ENCODE results near the gene ADGRE3.
"Not testable (repeated sequence)": the region's sequence is repeated elsewhere in the genome, so short reads cannot be mapped to it uniquely, and the experiment has no call there.

ADGRE3 gene

DNA sequence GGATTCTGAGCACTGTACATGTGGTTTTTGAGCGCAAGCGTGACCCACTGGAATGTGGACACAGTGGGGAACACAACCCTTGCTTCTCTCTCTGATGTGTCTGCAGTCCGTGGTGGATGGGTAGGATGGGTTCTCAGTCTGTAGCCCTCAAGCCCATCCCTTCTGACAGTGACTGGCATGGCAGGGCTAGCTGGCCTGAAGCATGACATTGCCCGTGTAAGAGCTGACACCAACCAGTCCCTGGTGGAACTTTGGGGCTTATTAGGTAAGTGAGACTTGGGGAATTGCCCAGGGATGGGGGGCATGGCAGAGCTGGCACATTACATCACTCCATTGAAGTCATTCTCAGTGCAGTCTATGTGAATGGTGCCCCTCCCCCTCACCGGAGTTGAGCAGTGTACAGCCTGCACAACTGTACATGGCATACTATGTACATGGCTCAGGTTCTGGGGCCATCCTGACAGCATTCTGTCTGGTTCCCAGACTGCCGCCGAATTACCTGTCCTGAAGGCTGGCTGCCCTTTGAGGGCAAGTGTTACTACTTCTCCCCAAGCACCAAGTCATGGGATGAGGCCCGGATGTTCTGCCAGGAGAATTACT lies 75.0 kb downstream of the ADGRE3 start:
- intact Hi-C loops (cut with DNase I; ENCODE audit: low total_unique reads), result no loop called here

GRCh38 chr19:14595558-14595957 lies 79.1 kb downstream of the ADGRE3 start:
- H3K4me3 ChIP-seq, result no peak overlapping the region
- H3K27me3 ChIP-seq, result peaks cover 0 to 11% of the 10 kb centered on the region in 2 donors
- no peaks in the 10 kb centered on the region for H3K9me3 ChIP-seq
- TF ChIP-seq, protein P1, sequence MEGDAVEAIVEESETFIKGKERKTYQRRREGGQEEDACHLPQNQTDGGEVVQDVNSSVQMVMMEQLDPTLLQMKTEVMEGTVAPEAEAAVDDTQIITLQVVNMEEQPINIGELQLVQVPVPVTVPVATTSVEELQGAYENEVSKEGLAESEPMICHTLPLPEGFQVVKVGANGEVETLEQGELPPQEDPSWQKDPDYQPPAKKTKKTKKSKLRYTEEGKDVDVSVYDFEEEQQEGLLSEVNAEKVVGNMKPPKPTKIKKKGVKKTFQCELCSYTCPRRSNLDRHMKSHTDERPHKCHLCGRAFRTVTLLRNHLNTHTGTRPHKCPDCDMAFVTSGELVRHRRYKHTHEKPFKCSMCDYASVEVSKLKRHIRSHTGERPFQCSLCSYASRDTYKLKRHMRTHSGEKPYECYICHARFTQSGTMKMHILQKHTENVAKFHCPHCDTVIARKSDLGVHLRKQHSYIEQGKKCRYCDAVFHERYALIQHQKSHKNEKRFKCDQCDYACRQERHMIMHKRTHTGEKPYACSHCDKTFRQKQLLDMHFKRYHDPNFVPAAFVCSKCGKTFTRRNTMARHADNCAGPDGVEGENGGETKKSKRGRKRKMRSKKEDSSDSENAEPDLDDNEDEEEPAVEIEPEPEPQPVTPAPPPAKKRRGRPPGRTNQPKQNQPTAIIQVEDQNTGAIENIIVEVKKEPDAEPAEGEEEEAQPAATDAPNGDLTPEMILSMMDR (IDR thresholded peaks at IDR 0.05), result no peak
- intact Hi-C loops (cut with DNase I; ENCODE audit: low total_unique reads), result no loop called here
- H3K36me3 ChIP-seq, result no peaks in the 10 kb centered on the region
- H3K27ac ChIP-seq, result no peak overlapping the region
- H3K4me1 ChIP-seq, result no peaks in the 10 kb centered on the region
- DNase-seq, result no peak

More for the DNA sequence above, 75.0 kb downstream of the ADGRE3 start:
- no peak for DNase-seq
- TF ChIP-seq, protein P1 (IDR thresholded peaks at IDR 0.05), result no peak
- Histone ChIP-seq H3K4me3 (no peak overlapping the region), H3K27ac (no peak overlapping the region), H3K4me1 (no peaks in the 10 kb centered on the region), H3K36me3 (no peaks in the 10 kb centered on the region), H3K9me3 (peaks cover 0 to 4% (median 0%) of the 10 kb centered on the region in 3 donors), H3K27me3 (peaks cover 0 to 6% of the 10 kb centered on the region in 2 donors)

- intact Hi-C loops (cut with DNase I; ENCODE audit: low total_unique reads); H3K27me3 ChIP-seq; H3K9me3 ChIP-seq; DNase-seq; H3K4me1 ChIP-seq; H3K27ac ChIP-seq; H3K4me3 ChIP-seq; H3K36me3 ChIP-seq: not testable (repeated sequence)
Measured at GRCh38 chr19:14589433-14589832, 85.2 kb downstream of the ADGRE3 start.

DNA sequence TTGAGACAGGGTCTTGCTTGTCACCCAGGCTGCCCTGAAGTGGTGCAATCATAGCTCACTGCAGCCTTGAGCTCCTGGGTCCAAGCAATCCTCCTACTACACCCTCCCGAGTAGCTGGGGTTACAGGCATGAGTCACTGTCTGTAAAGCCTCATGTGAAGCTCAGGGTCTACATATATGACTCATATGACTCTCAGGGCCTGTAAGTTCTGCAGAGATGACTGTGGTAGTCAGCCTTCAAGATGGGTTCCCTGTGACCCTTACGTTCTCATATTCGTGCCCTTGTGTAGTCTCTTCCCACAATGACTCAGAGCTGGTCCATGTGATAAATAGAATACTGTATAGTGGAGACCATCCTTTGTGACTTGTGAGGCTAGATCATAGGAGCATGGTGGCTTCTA lies 89.5 kb downstream of the ADGRE3 start:
- DNase-seq; H3K27me3 ChIP-seq; H3K9me3 ChIP-seq; H3K4me3 ChIP-seq; intact Hi-C loops (cut with DNase I; ENCODE audit: low total_unique reads); H3K36me3 ChIP-seq; H3K4me1 ChIP-seq; H3K27ac ChIP-seq: not testable (repeated sequence)

GRCh38 chr19:14584372-14584771 lies 90.3 kb downstream of the ADGRE3 start:
- DNase-seq; H3K4me1 ChIP-seq; H3K36me3 ChIP-seq; H3K9me3 ChIP-seq; intact Hi-C loops (cut with DNase I; ENCODE audit: low total_unique reads); H3K27me3 ChIP-seq; H3K27ac ChIP-seq; H3K4me3 ChIP-seq: not testable (repeated sequence)

DNA sequence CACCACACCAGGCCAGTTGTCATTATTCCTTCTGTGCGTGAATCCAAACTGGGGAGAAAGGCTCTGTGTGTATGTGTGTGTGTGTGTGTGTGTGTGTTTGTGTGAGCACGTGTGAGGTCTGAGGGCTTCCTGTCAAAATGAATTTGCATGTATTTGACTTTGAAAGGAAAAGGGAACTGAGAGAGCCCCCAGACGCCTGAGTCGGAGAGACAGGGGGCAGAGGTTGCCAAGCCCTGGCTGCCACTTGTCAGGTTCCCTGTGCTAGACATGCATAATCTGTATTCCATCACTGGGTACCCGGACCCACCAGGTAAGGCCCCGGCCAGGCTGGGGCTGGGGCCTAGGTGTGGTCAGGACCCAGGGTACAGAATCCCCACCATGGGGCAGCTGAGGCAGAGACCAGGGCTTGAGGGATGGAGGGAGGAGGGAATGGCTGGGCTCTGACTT lies 91.7 kb downstream of the ADGRE3 start, which contains the start of gene CLEC17A:
Gene CLEC17A (plus strand): TSS at position 191 of the 447 bp plus-strand sequence. CDS start 77 bp downstream, at position 268.
- Histone ChIP-seq H3K27me3 (peaks cover 0 to 6% of the 10 kb centered on the region in 2 donors), H3K4me3 (no peak within 1 kb of the TSS), H3K4me1 (no peaks in the 10 kb centered on the region), H3K36me3 (no peaks in the 10 kb centered on the region), H3K9me3 (no peaks in the 10 kb centered on the region), H3K27ac (no peak within 1 kb of the TSS)
- DNase-seq, result no peak
- intact Hi-C loops (cut with DNase I; ENCODE audit: low total_unique reads), result no loop called here
- TF ChIP-seq, protein P1 (IDR thresholded peaks at IDR 0.05), result no peak

DNA sequence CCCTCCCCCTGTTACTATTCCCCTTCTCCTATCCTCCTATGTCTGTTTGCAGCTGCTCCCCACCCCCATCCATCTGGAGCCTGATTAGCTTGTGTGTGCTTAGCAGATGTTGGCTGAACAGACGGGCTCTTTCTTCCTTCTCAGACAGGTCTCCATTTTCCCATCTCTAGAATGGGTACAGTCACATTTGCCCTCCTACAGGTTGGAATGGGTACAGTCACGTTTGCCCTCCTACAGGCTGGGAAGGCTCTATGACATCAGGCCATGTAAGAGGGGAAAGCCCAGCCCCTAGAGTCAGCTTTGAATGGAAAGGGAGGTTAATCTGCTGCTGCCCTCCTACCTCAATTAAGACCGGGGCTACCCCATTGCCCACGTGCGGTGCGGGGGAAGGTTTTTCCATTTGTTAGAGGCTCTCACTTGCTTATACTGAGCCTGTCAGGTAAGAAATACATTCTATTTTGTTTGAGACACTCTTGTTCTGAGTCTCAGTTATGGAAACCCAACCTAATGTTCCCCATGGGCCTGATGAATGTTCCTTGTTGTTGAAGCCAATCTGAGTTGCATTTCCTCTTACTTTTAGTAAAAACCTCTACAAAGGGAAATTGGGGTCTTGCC lies 93.9 kb downstream of the ADGRE3 start:
- no peak for DNase-seq
- Histone ChIP-seq H3K4me1 (no peaks in the 10 kb centered on the region), H3K4me3 (no peak overlapping the region), H3K27ac (no peak overlapping the region), H3K36me3 (no peaks in the 10 kb centered on the region), H3K27me3 (peaks cover 0 to 6% of the 10 kb centered on the region in 2 donors), H3K9me3 (no peaks in the 10 kb centered on the region)
- TF ChIP-seq, protein P1 (IDR thresholded peaks at IDR 0.05), result no peak
- intact Hi-C loops (cut with DNase I; ENCODE audit: low total_unique reads), result no loop called here
